Astrocyte of the spinal cord (primary cell): ENCODE results near the gene SPARCL1.
"Not testable (repeated sequence)": the region's sequence is repeated elsewhere in the genome, so short reads cannot be mapped to it uniquely, and the experiment has no call there.

Experiments
- DNase-seq: peaks from one replicate; pipeline ENCODE4 v3.0.0; 2011; ENCODE audit warnings: low read depth, low spot score
- H3K4me3 ChIP-seq: 2 replicates; pipeline ENCODE4 v1.5.1; 2011; ENCODE audit warnings: low read depth, mild to moderate bottlenecking, low read length, moderate library complexity
- CTCF ChIP-seq: IDR thresholded peaks from 2 replicates; pipeline ENCODE4 v1.5.1; 2012; ENCODE audit warnings: low read depth, mild to moderate bottlenecking, low read length, inconsistent platforms
- in situ Hi-C: cut with HindIII; loops from 2 replicates; pipeline ENCODE4 v1.10.0; 2017; ENCODE audit warnings: low sequenced_read_pairs

The SPARCL1 gene

GRCh38 chr4:87433342-87433741 is 95.8 kb downstream of the SPARCL1 start:
- DNase-seq = no peak
- no peak for TF ChIP-seq CTCF
- no peak overlapping the region for H3K4me3 ChIP-seq
- in situ Hi-C loops = no loop called here

GRCh38 chr4:87430038-87430437 is 99.1 kb downstream of the SPARCL1 start:
- H3K4me3 ChIP-seq = no peak overlapping the region
- DNase-seq = no peak
- TF ChIP-seq CTCF = no peak
- in situ Hi-C loops = no loop called here

GRCh38 chr4:87428979-87429378 is 100.2 kb downstream of the SPARCL1 start:
- in situ Hi-C loops = no loop called here
- no peak for TF ChIP-seq CTCF
- no peak for DNase-seq
- no peak overlapping the region for H3K4me3 ChIP-seq

- in situ Hi-C loops = no loop called here
- no peak for DNase-seq
Measured at GRCh38 chr4:87427518-87427868, 101.7 kb downstream of the SPARCL1 start.

GRCh38 chr4:87426865-87427517 is 102.2 kb downstream of the SPARCL1 start:
- DNase-seq = no peak
- no peak overlapping the region for H3K4me3 ChIP-seq
- TF ChIP-seq CTCF = no peak
- in situ Hi-C loops = no loop called here

More at GRCh38 chr4:87427518-87427868, 101.7 kb downstream of the SPARCL1 start:
- no peak for TF ChIP-seq CTCF
- no peak overlapping the region for H3K4me3 ChIP-seq

GRCh38 chr4:87425711-87426110 is 103.5 kb downstream of the SPARCL1 start:
- in situ Hi-C loops = no loop called here
- H3K4me3 ChIP-seq = no peak overlapping the region
- no peak for DNase-seq
- no peak for TF ChIP-seq CTCF

- DNase-seq, in situ Hi-C loops, H3K4me3 ChIP-seq: not testable (repeated sequence)
Measured at GRCh38 chr4:87424099-87424543, 105.1 kb downstream of the SPARCL1 start.
